DMS 273 (cell line): ENCODE results near the gene ORAI2.

ENCODE experiments used
- DNase-seq: peaks from one replicate; lab custom pipeline; 2025; ENCODE audit not compliant: unreplicated experiment; lab: John Stamatoyannopoulos, UW

ORAI2 gene

DNA sequence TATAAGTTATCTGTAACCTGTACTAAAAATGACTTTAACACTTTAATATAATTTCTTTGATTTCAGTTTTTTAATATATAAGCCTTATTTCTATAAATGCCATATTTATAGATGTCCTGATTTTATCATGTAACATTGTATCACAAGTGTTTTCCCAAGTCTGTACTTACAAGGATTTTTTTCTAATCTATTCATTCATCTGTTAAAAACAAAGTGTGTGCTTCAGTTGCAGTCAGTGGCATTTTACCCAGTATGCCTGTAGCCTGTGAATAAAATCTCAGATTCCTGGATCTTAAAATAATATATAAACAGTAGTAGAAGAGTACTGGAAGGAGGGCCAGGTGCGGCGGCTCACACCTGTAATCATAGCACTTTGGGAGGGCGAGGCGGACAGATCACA, 19.8 kb upstream of the ORAI2 start:
- DNase-seq, result no peak

DNA sequence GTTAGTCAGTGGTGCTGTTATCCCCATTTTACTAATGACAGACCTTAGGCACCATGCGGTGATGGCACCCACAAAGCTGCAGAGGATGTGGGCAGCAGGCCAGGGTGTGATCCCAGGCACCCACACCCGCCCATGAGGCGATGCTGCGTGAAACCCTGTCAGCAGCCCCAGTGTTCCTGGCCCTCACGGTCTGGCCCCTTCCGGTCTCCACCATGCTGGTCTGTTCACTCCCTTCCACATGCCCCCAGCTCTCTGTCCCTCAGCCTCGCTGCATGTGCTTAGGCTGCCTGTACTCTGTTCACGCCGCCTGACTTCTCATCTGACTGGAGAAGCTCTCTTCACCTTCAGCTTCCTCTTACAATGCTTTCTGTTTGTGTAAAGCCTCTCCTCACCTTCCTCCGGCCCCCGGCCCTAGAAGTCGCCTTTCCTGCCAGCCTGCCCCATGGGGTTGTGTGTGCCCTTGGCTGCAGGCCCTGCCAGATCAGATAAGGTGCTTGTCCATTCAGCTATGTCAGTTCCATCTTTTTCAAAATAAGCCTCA, 17.6 kb upstream of the ORAI2 start:
- DNase-seq, result no peak

DNA sequence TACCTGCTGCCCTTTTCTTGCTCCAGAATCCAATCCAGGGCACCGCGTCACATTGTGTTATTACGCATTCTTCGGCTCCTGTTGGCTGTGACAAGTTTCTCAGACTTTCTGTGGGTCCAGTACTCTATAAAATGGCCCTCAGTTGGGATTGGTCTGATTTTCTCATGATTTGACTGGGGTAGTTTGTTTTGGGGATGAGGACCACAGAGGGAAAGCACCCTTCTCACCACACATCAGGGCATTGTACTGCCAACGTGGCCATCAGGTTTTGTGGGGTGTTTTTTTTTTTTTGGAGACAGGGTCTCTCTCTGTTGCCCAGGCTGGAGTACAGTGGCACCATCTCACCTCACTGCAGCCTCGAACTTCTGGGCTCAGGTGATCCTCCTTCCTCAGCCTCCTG, 17.0 kb upstream of the ORAI2 start:
- no peak for DNase-seq

DNA sequence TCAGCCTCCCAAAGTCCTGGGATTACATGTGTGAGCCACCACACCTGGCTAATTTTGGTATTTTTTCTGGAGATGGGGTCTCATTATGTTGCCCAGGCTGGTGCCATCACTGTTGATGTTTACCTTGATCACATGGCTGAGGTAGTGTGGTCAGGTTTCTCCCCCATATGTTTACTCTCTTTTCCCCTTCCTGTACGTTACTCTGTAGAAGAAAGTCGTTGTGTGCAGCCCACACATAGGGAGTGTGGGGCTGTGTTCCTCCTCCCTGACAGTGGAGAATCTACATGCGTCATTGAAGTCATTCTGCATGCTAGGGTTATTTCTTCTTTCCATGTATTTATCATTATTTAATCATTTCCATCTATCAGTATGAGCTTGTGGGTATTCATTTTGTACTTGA, 16.3 kb upstream of the ORAI2 start:
- DNase-seq, result no peak

DNA sequence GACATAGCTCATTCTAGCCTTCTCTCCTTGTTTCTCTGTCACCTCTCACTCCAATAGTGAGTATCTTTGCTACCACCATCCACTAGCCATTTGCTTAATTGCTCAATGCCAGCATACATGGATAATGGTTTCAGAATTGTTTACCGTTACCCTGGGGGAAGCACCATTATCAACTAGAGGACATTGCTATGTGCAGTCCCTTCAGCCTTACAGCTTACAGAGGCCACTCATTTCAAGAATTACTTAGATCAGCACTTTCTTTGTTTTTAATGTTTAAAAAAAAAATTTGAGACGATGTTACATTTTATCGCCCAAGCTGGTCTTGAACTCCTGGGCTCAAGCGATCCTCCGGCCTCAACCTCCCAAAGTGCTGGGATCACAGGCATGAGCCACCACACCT, 14.8 kb upstream of the ORAI2 start:
- no peak for DNase-seq

DNA sequence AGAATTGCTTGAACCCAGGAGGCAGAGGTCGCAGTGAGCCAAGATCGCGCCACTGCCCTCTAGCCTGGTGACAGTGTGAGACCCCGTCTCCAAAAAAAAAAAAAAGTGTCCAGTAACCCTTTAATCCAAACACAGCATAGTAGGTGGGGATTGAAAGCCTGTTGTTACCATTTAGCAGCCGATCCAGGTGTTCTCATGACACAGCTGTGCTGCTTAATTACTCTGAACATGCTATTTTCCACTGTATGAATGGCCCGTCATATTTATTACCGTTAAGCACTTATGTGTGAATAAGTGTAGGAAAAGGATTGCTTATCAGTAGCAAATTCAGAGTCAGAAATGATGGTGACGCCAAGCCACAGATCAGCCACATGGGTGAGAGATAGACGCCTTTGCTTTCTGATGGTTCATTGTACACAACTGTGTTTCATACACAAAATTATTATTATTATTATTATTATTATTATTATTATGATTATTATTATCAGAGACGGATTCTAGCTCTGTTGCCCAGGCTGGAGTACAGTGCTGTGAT, 11.6 kb upstream of the ORAI2 start:
- DNase-seq, result no peak

DNA sequence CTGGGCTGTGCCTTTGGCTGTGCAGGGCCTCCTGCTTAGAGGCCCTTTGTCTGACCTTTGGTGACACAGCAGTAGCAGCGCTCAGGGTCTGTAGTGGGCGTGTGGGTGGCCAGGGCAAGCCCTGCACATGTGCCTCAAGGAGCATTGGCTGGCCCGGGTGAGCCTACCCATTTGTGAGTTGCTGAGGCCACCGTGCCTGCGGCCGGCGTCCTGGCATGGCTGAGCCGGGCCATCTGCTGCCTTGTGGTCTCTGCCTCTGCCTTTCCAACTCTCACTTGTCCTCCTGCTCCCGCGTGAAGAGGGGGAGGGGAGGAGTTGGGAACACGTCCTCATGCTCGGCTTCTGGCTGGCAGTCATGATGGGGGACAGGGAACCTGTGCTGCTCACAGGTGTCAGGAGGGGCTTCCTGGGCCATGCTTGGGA, 9.2 kb upstream of the ORAI2 start:
- peak; percentile 48 for DNase-seq

DNA sequence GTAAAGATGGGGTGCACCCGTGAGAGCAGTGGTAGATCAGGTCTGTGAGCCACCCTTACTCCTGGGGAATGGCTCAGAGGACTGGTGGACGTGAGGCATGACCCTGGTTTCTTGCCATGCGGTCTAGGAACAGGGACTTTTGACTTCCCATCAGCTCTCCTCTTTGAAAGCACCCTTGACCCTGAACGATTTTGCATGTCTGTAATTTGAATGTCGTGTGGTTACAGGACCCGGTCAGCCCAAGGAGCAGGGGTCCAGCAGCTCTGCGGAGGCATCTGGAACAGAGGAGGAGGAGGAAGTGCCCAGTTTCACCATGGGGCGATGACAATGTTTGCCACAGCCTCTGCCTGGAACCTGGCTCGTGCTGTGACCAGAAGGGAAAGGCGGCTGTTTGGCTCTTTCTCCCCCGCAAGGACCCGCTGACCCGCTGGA, 8.6 kb upstream of the ORAI2 start:
- DNase-seq, result no peak

DNA sequence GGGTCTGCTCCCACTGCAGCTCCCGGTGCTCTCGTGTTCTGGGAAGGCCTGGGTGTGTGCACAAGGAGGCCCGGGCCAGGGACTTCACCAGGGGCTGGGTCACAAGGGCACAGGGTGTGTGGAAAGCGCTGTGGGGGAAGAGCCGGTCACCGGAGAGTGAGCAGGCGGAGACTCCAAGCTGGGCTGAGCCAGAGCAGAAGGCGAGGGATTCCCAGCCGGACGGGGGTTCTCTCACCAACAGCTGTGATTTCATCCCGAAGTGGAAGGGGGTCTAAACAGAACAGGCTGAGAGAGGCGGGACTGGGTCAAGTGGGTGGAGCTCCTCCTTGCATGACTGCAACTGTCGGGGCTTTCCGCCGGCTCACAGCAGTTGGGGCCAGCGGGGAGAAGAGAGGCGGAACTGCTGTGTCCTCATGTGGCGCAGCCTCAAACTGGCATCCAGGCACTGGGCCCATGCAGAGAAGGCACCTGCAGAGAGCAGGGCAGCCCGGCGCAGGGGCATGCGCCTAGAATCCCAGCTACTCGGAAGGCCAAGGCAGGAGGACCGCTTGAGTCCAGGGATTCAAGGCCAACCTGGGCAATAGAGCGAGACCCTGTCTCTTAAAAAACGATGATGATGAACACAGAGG, 7.6 kb upstream of the ORAI2 start:
- peak; percentile 47 for DNase-seq

DNA sequence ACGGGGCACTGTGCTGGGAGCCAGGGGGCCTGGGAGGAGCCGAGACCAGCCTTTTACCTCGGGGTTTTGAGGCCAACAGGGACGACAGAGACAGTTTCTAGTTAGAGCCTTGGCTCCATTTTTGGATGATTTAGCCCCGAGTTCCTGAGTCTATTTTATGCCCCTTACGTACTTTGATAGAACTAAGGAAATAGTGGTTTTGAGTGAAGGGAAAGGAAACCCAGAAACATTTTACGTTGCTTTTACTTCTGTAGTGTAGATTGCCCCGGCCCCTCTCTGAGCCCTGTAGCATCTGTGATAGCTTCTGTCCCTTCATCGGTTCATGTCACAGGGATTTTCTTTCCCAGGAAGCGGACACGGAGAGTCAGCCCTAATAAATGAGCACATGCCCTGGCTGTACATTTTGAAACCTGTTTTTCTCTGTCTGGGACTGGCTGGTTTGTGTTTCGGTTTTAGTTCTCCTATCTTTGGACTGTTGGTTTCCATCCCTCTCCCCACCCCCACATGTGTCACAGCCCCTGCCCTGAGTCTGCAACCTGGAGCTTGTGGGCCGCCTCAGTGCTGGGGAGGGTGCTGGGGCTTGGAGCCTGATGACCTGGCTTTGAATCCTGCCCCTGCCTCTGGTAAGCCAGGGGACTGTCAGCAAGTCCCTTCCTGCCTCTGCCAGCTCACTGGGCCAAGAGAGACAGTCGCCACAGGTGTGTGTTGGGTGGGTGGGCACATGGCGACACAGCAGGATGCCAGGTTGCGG, 6.9 kb upstream of the ORAI2 start:
- DNase-seq, result no peak

DNA sequence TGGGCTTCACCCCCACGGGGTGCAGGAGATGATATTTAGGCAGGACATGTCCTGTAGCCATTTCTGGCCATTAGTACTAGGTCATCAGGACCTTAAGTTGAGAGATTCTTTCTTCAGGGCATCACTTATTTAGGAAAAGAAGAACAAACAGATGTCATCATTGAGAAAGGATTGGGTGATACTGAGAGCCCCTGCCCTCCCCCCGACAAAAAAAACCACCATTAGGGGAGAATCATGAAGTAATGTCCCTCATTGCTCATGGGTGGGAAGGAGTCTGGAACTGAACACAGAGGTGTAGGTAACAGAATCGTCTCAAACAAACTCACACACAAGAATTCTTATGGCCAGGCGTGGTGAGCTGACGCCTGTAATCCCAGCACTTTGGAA, 6.4 kb upstream of the ORAI2 start:
- no peak for DNase-seq

DNA sequence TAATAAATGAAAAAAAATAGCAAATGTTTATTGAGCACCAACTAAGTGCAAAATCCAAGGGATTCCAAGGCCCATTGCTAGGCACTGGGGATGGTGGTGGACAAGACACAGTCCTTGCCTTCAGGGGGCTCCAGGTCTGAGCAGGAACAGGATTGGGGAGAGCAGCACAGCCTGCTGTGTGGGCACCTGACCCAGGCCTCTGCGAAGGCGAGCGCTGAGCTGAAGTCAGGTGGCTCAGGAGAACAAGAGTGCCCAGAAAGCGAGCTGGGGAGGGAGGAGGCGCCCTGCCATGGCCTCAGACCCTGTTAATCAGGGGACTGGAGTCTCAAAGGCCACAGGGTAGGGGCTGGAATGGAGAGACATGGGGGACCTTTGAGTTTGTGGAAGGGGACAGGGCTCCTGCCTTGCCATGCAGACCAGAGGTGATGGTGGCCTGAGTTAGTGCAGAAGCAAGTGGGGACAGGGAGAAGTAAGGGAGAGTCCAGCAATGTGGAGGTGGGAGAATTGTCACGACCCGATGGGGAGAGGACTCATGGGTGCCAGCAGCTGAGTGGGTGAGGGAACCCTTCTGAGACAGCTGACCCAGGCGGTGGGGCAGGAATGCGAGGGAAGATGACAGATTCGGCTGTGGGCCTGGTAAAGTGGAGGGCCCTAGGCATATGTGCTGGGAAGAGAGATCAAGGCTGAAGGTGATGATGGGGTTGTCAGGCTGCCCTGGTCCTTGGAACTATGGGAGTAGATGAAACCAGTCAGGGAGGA, 4.1 kb upstream of the ORAI2 start:
- DNase-seq, result no peak

DNA sequence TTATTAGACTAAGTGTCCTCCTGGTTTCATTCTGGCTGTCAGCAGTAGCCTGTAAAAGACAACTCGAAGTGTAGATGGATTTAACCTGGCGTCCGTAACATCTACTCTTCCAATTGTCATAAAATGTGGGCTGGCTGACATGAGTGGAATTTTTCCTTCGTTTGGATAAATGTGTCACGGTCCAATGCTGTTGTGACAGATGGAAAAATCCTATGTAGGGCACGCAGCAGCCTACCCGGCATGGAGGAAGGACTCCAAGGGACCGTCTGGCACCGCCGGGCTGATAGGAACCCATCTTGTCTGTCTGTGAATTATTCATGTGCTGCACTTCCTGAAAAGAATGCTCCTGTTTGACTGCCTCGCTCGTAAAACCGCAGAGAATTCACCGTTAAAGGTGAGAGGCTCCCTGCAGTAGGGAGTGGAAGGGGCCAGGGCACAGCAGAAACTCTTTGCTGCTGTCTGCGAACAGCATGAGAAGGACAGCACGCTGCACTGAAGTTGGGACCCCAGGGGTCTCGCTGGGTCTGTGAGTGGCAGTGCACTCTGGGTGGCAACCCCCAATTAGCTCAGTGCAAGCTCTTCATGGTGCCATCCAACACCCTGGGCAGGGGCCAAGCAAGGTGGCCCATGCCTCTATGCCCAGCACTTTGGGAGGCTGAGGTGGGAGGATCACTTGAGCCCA, 1.6 kb upstream of the ORAI2 start:
- DNase-seq, result peak; percentile 89

DNA sequence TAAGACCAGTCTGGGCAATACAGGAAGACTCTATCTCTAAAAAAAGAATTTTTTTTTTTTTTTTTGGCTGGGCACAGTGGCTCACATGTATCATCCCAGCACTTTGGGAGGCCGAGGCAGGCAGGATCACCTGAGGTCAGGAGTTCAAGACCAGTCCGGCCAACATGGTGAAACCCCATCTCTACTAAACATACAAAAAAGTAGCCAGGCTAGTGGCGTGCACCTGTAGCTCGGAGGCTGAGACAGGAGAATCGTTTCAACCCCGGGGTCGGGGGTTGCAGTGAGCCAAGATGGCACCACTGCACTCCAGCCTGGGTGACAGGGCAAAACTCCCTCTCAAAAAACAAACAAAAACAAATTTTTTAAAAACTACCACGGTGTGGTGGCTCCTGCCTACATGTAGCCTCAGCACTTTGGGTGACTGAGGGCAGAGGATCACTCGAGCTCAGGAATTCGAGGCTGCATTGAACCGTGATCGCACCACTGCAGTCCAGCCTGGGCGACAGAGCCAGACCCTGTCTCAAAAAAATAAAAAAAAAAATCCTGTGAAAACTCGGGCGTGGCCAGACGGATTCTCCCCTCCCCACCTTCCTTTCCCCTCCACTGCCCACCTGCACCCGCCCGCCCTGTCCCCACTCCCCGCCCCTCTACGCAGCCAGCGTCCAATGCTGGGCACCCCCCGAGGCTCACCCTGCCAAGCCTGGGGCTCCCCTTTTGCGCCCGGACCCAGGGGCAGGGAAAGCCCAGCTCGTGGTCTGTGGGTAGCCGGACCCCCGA, 745 bp upstream of the ORAI2 start:
- no peak for DNase-seq

DNA sequence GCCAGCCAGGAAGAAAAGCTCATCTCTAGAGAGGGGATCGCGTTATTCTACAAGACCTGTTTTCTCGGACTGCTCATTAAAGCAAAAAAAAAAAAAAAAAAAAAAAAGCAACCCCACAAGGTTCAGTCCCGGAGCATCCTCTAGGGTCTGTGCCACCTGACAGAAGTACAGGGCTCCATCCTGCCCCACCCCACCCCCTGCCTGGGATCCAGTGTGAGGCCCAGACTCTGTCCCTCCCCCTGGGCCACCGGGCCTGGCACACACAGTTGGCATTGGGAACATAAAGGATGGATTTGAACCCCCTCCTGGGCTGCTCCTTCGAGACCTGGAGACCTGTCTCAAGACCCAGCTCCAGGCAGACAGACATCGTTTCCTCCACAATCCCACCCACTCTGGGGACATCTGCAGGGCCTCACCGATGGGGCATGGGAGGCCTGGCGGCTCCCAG, 688 bp downstream of the ORAI2 start:
- no peak for DNase-seq

DNA sequence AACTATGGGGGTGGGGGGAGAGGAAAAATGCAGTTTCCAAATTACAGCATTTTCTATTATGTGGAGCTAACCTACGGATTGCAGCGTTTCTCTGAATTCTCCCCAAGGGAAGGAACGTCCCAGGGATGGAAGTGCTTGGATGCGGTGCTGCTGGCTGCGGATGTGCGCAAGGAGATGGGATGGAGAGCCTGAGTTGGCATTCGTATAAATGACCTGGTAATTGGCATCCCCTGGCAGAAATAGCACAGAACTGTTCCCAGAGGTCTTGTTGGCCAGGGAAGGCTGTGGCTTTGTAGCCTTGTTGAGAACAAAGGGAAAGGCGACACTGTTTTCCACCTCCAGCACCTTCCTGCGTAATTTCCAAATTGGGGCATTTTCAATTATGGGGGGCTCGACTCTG, 2.7 kb downstream of the ORAI2 start:
- no peak for DNase-seq

DNA sequence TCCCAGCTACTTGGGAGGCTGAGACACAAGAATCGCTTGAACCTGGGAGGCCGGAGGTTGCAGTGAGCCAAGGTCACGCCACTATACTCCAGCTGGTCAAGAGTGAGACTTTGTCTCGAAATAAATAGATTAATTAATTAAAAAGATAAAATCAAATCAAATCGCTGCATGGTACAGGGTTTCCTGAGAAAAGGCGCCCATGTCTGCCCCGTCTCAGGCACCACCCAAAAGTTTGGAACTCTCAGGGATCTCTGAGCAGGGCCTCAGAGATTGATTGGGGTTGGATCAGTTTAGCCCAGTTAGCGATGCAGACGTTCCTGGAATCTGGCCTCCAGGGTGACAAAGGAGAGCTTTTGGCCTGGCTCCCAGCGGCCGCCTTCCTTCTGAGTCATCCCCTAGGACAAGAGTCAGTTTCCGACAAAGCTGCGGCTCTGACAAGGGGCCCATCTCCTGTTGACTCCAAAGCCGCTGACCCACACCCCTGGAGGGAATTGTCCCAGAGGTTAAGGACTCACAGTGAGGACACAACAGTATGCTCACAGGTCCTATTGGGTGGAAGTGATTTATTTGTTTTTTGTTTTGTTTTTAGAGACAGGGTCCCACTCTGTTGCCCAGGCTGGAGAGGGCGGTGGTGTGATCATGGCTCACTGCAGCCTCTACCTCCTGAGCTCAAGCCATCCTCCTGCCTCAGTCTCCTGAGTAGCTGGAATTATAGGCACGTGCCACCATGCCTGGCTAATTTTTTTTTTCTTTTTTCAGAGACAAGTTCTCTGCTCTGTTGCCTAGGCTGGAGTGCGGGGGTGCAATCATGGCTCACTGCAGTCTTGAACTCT, 6.8 kb downstream of the ORAI2 start:
- DNase-seq, result peak; percentile 53

DNA sequence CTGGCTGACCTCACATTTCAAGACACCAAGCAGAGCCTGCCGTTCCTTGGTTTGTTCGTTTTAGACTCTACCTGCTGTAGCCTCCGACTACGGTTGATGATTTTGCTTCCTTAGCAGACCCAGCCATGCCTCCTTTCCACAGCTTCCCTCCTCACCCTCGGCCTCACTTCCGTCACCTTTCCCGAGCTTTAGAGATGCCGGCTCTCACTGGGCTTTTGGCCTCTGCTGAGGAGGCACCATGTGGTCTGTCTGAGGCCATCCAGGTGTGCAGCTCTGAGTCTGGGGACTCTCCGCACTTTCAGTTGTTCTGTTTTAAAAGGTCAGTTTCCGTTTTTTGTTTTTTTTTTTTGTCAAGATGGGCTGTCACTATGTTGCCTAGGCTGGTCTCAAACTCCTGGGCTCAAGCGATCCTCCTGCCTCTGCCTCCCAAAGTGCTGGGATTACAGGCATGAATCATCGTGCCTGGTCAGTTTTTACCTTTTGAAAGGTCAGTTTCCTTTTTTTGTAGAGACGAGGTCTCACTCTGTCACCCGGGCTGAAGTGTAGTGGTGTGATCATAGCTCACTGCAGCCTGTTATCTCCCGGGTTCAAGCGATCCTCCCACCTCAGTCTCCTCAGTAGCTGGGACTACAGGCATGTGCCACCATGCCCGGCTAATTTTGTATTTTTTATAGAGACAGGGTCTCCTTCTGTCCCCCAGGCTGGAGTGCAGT, 11.7 kb downstream of the ORAI2 start:
- no peak for DNase-seq

DNA sequence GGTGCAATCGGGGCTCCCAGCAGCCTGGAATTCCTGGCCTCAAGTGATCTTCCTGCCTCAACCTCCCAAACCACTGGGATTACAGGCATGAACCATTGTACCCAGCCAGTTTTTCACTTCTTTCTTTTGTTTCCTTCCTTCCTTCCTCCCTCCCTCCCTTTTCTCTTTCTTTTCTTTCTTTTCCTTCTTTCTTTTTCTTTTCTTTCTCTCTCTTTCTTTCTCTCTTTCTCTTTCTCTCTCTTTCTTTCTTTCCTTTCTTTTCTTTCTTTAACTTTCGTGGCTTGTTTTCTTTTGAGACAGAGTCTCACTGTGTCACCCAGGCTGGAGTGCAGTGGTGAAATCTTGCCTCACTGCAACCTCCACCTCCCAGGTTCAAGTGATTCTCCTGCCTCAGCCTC, 12.3 kb downstream of the ORAI2 start:
- no peak for DNase-seq
